ENCODE results near the gene BPNT1. TPM values are rescaled to one million over a fixed set of nuclear protein-coding genes. Genes with fewer than 3 reads are reported as not detected.

BPNT1 gene
- polyA plus RNA-seq, 1 donor from 2014 or later = 47.2 TPM

GRCh38 chr1:220099826-220100225 is 10.2 kb upstream of the BPNT1 start:
- Histone ChIP-seq H3K27me3 (ENCODE audit: insufficient read depth, low read depth, low read length) (no peaks in the 10 kb centered on the region), H3K36me3 (ENCODE audit: insufficient read depth, low read length) (no peaks in the 10 kb centered on the region)

GRCh38 chr1:220094016-220094911 is 4.7 kb upstream of the BPNT1 start, which contains the start of gene IARS2:
Gene IARS2 (plus strand): TSS chr1:220094132. CDS start chr1:220094217, 85 bp downstream.
- peaks cover 22% of the 10 kb centered on the region for H3K79me2 ChIP-seq (replicated peaks; ENCODE audit: insufficient read depth, low read length)
- no peaks in the 10 kb centered on the region for H3F3A ChIP-seq (ENCODE audit: insufficient read depth, low read length, poor library complexity, severe bottlenecking)
- H3K27me3 ChIP-seq (ENCODE audit: insufficient read depth, low read depth, low read length) = no peaks in the 10 kb centered on the region
- H3K4me2 ChIP-seq (ENCODE audit: low read length) = peak within 1 kb of the TSS; percentile 62
- no peaks in the 10 kb centered on the region for H3K9me3 ChIP-seq (ENCODE audit: low read length)
- H3K9ac ChIP-seq (ENCODE audit: low read length) = peak within 1 kb of the TSS; percentile 81
- H4K20me1 ChIP-seq (ENCODE audit: insufficient read depth) = no peaks in the 10 kb centered on the region
- H3K36me3 ChIP-seq (ENCODE audit: insufficient read depth, low read length) = no peaks in the 10 kb centered on the region
- TF ChIP-seq TAF1 (IDR thresholded peaks at IDR 0.05; ENCODE audit: low read depth) (peak; percentile 31), EZH2 (IDR thresholded peaks at IDR 0.05; ENCODE audit: borderline replicate concordance, insufficient read depth, low read length, poor library complexity, severe bottlenecking) (no peak), EP300 (conservative IDR thresholded peaks at IDR 0.05; ENCODE audit: poor library complexity, severe bottlenecking) (peak; percentile 26), POLR2AphosphoS5 (IDR thresholded peaks at IDR 0.05) (peak; percentile 67), REST (IDR thresholded peaks at IDR 0.05; ENCODE audit: borderline replicate concordance) (no peak), SMC3 (conservative IDR thresholded peaks at IDR 0.05; ENCODE audit: poor library complexity) (peak; percentile 24), RAD21 (conservative IDR thresholded peaks at IDR 0.05) (no peak), CTCF (IDR thresholded peaks at IDR 0.05; ENCODE audit: poor library complexity, severe bottlenecking) (no peak), MXI1 (conservative IDR thresholded peaks at IDR 0.05; ENCODE audit: poor library complexity, severe bottlenecking) (peak; percentile 84)
- H2AFZ ChIP-seq (ENCODE audit: low read depth, low read length) = peak within 1 kb of the TSS; percentile 82
- H3K4me3 ChIP-seq (ENCODE audit: low read length) = peak within 1 kb of the TSS; percentile 99
- H3K9me2 ChIP-seq (ENCODE audit: insufficient read depth, low read length) = no peaks in the 10 kb centered on the region
- H3K27ac ChIP-seq (ENCODE audit: low read length) = peak within 1 kb of the TSS; percentile 59

More at GRCh38 chr1:220099826-220100225, 10.2 kb upstream of the BPNT1 start:
- H3K9ac ChIP-seq (ENCODE audit: low read length) = no peak overlapping the region
- no peaks in the 10 kb centered on the region for H3K9me2 ChIP-seq (ENCODE audit: insufficient read depth, low read length)
- no peaks in the 10 kb centered on the region for H3K9me3 ChIP-seq (ENCODE audit: low read length)
- no peak overlapping the region for H3K4me2 ChIP-seq (ENCODE audit: low read length)
- H4K20me1 ChIP-seq (ENCODE audit: insufficient read depth) = no peaks in the 10 kb centered on the region
- H2AFZ ChIP-seq (ENCODE audit: low read depth, low read length) = no peak overlapping the region
- H3F3A ChIP-seq (ENCODE audit: insufficient read depth, low read length, poor library complexity, severe bottlenecking) = no peaks in the 10 kb centered on the region
- H3K4me3 ChIP-seq (ENCODE audit: low read length) = no peak overlapping the region
- TF ChIP-seq EP300 (conservative IDR thresholded peaks at IDR 0.05; ENCODE audit: poor library complexity, severe bottlenecking) = no peak
- TF ChIP-seq SMC3 (conservative IDR thresholded peaks at IDR 0.05; ENCODE audit: poor library complexity) = no peak
- TF ChIP-seq POLR2AphosphoS5 (IDR thresholded peaks at IDR 0.05) = no peak
- no peak for TF ChIP-seq REST (IDR thresholded peaks at IDR 0.05; ENCODE audit: borderline replicate concordance)
- no peak for TF ChIP-seq MXI1 (conservative IDR thresholded peaks at IDR 0.05; ENCODE audit: poor library complexity, severe bottlenecking)
- TF ChIP-seq EZH2 (IDR thresholded peaks at IDR 0.05; ENCODE audit: borderline replicate concordance, insufficient read depth, low read length, poor library complexity, severe bottlenecking) = no peak
- TF ChIP-seq TAF1 (IDR thresholded peaks at IDR 0.05; ENCODE audit: low read depth) = no peak
- peaks cover 14% of the 10 kb centered on the region for H3K79me2 ChIP-seq (replicated peaks; ENCODE audit: insufficient read depth, low read length)
- H3K27ac ChIP-seq (ENCODE audit: low read length) = no peak overlapping the region

Measured in neural cell (in vitro differentiated cells).